Stimulated activated CD4-positive, alpha-beta T cell treated with anti-CD3 and anti-CD28 coated beads, Interleukin-4, amount 100 ng/mL, for 24 hours (primary cell): Measurements from ENCODE around the gene APOBEC3F.
"Not testable (repeated sequence)": the region's sequence is repeated elsewhere in the genome, so short reads cannot be mapped to it uniquely, and the experiment has no call there.

ENCODE experiments used
- DNase-seq: peaks from one replicate; pipeline ENCODE4 v3.0.0-alpha.2; 2020

Gene APOBEC3F

DNA sequence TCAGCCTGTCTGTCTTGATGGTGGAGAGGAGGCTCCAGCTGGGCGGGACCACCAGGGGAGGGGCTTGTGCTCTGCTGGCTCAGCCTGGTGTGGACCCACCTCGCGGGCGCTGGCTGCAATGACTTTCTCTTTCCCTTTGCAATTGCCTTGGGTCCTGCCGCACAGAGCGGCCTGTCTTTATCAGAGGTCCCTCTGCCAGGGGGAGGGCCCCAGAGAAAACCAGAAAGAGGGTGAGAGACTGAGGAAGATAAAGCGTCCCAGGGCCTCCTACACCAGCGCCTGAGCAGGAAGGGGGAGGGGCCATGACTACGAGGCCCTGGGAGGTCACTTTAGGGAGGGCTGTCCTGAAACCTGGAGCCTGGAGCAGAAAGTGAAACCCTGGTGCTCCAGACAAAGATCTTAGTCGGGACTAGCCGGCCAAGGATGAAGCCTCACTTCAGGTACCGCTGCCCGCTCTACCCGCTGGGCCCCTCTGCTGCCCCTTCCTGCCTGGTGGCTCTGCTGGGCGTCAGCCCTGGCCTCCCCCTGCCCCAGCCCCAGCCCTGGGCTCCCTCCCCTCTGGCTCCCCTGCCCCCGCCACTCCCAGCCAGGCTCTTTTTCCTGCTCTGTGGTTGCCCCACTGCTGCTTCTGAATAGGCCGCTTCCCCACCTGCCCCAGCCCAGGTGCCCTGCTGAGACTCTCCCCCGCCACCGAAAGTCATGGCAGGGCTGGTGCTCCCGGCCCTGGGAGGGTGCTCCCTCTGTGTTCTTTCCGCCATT is at the start of gene APOBEC3F:
TSS of gene APOBEC3F (plus strand) at position 327 of the 759 bp plus-strand sequence. CDS start at position 424, 97 bp downstream.
- DNase-seq = peak; percentile 69

DNA sequence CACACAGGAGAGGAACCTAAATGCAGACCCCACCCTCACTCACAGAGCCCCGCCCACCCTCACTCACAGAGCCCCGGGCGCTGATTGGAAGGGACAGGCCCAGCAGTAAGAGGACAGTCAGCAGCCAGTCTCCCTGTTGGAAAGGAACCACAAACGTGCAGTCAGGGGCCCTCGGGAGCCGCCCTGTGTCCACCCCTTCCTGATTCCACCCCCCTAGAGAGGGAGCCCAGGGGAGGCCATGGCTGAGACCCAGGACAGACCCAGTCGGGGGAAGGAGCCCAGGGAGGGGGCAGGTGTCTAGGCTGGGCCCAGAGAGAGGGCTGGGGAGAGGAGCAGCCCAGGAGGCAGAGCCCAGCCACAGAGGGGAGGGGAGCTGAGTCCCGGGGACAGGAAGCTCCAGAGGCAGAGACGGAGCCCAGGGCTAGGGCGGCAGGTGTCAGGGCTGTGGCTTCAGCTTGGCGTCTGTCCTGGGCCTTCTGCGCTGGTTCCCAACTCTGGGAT is 47.7 kb upstream of the APOBEC3F start:
- not testable (repeated sequence) for DNase-seq

DNA sequence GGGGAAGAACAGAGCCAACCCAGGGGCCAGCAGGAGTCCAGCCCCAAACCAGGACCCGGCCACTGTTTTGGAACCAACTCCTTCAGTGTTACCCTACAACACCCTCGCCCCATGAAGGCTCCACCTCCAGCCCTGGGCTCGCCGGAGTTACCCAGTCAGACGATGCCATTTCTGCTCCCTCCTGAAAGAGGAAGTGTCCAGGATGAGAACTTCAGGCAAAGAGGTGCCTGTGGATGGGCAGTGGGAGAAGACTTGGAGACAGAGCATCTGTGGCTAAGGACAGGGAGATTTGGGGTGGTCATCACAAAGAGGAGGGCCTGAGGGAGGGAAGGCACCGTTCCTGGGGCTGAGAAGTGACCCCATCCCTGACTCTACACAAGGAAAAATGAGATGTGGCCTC is 44.6 kb upstream of the APOBEC3F start:
- DNase-seq = no peak

DNA sequence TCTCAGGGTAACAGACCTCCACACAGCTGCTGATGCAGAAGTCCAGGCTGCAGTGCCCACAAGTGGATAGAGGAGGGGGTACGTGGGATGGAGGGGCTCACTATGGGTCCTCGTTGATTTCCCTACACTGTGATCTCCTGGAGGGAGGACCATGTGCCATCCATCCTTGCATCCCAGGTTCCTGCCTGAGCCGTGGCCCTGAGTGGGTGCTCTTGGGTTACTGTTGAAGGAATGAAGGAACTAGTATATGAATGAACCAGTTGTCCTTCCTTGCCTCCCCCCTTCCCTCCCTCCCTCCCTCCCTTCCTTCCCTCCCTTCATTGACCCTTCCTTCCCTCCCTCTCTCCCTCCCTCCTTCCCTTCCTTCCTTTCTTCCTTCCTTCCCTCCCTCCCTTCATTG is 43.1 kb upstream of the APOBEC3F start:
- DNase-seq = no peak

DNA sequence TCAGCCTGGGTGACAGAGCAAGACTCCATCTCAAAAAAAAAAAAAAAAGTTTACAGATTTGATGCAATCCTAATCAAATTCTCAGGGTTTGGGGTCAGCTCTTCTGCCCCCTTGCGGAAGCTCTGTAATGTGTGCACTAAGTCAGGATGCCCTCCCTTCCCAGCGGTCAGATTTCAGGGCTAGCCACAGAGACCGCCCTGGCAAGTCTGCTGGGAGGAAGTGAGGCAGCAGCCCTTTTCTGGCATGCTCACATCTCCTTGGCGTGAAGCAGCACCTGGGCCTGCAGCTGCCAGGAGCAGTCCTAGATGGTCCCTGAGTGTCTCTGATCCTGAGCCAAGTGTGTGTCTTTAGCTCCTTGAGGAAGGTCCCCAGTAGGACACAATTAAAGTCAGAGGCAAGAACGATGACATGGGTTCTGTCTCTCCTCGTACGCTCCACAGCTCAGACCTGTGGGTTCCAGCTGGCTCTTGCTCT is 37.5 kb upstream of the APOBEC3F start:
- peak; percentile 81 for DNase-seq

DNA sequence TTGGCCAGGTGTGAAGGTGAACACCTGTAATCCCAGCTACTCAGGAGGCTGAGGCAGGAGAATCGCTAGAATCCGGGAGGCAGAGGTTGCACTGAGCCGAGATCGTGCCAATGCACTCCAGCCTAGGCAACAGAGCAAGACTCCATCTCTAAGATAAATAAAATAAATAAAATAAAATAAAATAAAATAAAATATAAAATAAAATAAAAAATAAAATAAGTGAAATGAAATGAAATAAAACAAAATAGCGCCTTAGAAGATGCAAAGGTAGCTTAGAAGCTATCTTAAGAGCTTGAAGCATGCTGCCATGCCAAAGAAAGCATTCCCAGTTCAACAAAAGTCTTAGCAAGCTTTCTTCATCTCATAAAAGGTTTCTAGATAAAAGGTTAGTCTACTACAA is 33.5 kb upstream of the APOBEC3F start:
- no peak for DNase-seq

DNA sequence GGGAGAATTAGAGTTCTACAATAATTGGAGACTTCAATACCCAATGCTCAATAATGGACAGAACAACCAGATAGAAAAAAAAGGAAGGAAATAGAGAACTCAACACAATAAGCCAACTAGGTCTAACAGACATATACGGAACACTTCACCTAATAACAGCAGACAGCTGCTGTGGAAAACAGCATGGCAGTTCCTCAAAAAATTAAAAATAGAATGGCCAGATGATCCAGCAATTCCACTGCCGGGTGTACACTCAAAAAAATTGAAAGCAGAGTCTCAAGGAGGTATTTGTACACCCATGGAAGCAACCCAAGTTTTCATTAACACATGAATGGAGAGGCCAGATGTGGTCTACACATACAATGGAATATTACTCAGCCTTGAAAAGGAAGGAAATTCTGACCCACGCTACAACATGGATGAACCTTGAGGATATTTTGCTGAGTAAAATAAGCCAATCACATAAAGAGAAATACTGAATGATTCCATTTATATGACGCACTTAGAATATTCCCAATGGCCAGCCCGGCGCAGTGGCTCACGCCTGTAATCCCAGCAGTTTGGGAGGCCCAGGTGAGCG is 32.3 kb upstream of the APOBEC3F start:
- DNase-seq = not testable (repeated sequence)

DNA sequence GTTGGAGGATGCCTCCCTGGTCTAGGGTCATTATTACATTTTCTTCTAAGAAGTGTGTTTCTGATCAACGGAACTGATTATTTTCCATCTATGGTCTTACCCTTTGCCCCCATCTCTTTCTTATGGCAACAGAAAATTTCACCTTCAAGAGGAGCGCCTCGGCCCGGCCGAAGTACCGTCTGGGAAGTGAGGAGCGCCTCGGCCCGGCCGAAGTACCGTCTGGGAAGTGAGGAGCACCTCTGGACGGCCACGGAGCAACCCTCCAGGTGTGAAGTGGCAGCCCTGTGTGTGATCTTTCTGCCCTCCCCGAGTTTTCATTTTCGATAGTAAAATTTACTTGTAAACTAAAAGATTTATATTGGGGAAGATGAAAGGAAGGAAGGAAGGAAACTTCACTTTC is 29.7 kb upstream of the APOBEC3F start:
- DNase-seq = no peak

DNA sequence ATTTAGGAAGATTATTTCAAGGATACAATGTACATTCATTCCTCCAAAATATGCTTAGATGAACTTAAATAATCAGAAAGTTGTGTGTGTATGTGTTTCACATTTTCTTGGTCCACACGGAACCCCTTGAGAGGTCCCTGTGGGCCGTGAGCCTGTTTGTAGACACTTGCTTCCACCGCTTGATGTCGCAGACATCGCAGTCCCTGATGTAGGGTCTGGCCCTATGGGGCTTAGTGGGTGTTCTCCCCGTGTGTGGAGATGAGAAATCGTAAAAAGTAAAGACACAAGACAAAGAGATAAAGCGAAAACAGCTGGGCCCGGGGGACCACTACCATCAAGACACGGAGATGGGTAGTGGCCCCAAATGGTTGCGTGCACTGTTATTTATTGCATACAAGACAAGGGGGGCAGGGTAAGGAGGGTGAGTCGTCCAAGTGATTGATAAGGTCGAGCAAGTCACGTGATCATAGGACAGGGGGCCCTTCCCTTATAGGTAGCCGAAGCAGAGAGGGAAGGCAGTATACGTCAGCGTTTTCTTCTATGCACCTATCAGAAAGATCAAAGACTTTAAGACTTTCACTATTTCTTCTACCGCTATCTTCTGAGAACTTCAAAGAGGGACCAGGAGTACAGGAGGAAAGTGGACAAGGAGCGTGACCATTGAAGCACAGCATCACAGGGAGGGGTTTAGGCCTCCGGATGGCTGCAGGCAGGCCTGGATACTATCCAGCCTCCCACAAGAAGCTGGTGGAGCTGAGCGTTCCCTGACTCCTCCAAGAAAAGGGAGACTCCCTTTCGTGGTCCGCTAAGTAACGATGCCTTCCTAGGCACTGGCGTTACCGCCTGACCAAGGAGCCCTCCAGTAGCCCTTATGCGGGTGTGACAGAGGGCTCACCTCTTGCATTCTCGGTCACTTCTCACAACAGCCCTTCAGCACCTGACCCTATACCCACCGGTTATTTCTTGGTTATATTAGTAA is 27.8 kb upstream of the APOBEC3F start:
- DNase-seq = no peak

DNA sequence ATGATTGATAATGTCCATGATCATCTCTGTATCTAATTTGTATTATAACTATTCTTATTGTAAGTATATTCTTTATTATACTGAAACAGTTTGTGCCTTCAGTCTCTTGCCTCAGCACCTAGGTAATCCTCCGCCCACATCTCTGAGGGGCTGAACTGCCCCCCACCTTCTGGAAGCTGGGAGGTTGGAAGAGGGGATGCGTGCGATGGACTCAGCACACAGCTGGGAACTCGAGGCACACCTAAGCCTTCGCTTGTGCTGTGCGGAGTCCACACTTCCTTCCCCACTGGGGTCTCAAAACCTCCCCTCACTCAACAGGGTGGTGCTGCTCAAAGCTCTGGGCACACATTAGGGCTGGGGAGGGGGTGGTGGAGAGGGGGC is 27.1 kb upstream of the APOBEC3F start:
- DNase-seq = not testable (repeated sequence)

DNA sequence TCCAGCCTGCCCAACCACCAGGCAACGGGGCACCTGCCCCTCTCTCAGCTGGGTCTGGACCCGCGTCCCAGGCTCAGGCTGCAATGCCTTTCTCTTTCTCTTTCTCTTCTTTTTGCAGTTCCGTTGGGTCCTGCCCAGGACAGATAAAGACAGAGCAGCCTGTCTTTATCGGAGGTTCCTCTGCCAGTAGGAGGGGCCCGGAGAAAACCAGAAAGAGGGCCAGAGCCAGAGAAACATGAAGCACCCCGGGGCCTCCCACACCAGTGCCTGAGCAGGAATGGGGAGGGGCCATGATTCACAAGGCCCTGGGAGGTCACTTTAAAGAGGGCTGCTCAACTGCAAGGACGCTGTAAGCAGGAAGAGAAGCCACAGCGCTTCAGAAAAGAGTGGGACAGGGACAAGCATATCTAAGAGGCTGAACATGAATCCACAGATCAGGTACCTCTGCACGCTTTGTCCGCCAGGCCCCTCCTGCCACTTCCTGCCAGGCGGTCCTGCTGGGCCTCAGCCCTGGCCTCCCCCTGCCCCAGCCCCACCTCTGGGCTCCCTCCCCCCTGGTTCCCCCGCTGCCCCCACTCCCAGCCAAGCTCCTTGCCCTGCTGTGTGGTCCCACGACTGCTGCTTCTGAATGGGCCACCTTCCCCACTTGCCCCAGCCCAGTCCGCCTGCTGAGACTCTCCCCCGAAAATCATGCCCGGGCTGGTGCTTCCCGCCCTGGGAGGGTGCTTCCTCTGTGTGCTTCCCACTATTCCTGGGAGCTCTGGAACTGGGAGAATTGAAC is 26.5 kb upstream of the APOBEC3F start, which contains the start of gene APOBEC3C:
TSS of gene APOBEC3C (plus strand) at position 316 of the 781 bp plus-strand sequence. CDS start at position 422, 106 bp downstream.
- DNase-seq = peak; percentile 84

DNA sequence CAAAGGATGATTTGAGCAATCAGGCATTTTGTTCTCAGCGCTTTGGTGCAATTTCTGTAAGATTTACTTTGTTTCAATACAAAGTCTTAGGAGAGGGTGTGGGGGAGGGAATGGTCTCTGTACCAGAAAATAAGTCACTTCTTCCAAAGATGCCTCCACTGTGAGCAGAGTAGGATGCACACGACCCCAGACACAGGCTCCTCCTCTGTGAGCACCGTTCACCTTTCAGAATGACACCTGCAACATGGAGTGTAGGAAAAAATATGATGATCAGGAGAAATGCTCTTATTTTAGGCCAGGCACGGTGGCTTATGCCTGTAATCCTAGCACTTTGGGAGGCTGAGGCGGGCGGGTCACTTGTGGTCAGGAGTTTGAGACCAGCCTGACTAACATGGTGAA is 25.9 kb upstream of the APOBEC3F start:
- DNase-seq = not testable (repeated sequence)

DNA sequence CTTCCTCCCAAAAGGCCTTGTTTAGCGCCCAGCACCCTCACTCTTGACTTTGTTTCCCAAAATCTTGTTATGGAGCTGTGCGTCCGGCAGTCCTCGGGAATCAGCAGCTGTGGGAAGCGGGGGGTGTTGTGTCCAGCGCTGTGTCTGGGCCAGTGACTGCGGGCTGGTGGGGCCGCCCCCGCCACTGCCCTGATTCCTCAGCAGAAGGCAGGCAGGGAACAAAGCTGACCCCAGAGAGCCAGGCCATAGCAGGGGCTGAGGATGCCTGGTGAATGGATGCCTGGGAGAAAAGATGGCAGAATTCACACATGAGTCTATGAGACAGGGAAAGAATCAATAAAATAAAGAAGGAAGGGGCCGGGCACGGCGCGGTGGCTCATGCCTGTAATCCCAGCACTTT is 24.1 kb upstream of the APOBEC3F start:
- DNase-seq = no peak

DNA sequence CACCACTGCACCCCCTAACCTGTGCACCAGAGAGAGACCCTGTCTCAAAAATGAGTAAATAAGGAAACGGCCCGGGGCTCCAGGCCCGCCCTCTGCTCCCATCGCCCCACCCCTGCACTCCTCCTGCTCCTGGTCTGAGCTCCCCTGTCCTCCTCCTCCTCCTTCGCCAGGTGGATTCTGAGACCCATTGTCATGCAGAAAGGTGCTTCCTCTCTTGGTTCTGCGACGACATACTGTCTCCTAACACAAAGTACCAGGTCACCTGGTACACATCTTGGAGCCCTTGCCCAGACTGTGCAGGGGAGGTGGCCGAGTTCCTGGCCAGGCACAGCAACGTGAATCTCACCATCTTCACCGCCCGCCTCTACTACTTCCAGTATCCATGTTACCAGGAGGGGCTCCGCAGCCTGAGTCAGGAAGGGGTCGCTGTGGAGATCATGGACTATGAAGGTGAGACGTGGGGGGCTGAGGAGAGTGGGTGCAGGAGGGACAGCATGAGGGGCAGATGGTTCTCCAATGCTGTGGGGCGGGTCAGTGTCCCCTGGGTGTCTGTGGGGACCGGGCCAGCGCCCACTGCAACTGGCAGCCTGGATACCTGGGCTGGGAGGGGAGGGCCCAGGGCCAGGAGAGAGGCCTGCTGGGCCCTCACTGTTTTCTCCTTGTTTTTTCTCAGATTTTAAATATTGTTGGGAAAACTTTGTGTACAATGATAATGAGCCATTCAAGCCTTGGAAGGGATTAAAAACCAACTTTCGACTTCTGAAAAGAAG is 22.9 kb upstream of the APOBEC3F start:
- no peak for DNase-seq

DNA sequence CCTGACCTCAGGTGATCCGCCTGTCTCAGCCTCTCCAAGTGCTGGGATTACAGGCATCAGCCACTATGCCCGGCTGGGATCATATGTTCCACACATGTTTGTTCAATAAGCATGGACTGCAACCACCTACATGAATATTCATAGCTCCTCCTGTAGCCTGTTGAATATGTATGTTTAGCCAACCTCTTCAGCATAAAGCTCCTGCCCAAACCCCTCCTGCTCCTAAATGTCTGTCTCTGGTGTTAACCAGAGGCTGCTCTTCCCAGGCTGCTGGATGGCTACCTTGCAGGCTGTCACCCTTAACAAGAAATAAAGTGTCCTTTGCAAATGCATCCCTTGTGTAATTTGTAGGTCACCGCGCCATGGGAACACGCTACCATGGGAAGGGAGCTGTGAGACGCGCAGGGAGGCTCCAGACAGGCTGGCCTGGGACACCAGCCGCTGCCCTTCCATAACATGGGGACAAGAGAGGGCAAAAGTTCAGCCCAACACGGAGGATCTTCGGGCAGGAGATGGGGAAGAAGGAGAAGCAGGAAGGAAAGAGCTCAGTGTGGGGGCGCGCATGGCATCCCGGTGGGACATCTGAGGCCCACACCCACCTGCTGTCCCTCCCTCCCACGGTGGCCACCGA is 20.5 kb upstream of the APOBEC3F start:
- DNase-seq = not testable (repeated sequence)

DNA sequence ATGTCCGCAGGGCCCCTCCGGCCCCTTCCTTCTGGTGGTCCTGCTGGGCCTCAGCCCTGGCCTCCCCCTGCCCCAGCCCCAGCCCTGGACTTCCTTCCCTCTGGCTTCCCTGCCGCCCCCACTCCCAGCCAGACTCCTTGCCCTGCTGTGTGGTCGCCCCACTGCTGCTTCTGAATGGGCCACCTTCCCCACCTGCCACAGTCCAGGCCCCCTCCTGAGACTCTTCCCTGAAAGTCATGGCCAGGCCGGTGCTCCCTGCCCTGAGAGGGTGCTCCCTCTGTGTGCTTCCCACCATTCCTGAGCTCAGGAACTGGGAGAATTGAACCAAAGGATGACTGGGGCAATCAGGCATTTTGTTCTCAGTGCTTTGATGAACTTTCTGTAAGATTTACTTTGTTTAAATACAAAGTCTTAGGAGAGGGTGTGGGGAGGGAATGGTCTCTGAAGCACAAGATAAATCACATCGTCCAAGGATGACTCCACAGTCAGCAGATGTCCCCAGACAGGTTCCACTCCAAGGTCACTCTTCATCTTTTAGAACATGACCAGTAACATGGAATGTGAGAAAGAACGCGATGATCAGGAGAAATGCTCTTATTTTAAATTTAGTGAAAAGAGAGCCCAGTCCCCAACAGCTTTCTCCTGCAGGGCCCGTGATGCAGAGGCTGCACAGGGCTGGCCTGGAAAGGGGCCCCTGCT is 19.0 kb upstream of the APOBEC3F start:
- no peak for DNase-seq

DNA sequence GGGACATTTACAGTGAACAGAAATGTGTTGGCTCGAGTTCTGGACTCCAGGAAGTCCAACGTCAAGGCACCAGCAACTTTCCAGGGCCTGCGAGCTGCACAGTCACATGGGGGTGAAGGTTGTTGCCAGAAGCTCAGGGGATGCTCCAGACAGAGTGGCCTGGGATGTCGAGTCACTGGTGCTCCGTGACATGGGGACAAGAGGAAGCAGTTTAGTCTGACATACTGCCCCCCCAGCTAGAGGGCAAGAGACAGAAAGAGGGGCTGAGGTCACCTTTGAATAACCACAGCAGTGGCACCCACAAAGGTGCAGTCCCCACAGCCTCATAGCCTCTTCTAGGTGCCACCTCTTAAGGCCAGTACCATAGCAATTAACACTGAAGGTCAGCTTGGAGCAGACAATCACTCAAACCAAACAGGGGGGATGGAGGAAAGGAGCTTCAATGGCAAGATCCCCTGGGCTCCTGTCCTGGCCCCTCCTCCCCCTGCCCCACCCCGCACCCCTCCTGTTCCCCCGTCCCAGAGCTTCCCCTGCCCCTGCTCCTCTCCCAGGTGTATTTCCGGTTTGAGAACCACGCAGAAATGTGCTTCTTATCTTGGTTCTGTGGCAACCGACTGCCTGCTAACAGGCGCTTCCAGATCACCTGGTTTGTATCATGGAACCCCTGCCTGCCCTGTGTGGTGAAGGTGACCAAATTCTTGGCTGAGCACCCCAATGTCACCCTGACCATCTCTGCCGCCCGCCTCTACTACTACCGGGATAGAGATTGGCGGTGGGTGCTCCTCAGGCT is 15.9 kb upstream of the APOBEC3F start:
- no peak for DNase-seq

DNA sequence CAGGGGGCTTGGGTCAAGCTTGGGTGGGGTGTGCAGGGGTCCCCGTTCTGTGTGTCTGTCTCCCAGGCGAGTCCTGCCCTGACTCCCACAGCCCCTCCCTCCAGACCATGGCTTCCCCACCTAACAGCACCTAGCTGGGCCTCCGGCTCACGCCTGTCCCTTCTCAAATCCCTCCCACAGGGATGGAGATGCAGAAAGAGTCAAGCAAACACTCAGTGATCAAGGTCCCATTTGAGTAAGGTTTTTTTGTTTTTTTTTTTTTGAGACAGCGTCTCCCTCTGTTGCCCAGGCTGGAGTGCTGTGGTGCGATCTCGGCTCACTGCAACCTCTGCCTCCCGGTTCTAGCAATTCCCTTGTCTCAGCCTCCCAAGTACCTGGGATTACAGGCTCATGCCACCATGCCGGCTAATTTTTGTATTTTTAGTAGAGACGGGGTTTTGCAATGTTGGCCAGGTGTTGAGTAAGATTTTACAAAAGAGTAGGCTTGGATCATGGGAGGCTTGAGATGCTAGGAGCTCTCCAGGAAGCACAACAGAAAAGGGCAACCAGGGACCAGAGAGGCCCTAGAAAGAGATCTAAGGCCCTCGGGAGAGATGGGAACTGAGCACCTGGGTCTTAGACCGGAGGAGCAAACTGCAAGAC is 14.0 kb upstream of the APOBEC3F start:
- DNase-seq = no peak

DNA sequence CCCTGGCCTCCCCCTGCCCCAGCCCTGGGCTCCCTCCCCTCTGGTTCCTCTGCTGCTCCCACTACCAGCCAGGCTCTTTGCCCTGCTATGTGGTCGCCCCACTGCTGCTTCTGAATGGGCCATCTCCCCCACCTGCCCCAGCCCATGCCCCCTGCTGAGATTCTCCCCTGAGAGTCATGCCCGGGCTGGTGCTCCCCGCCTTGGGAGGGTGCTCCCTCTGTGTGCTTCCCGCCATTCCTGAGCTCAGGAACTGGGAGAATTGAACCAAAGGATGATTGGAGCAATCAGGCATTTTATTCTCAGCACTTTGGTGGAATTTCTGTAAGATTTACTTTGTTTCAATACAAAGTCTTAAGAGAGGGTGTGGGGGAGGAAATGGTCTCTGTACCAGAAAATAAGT is 12.9 kb upstream of the APOBEC3F start:
- DNase-seq = no peak
